Activated CD4-positive, alpha-beta T cell treated with anti-CD3 and anti-CD28 coated beads, Interleukin-10, Interleukin-2, amounts not matched to agents 100 ng/mL and 50 ng/mL, durations not matched to agents 16 hours and 8 hours (primary cell): ENCODE results near the gene MYL2.
"Not testable (repeated sequence)": the region's sequence is repeated elsewhere in the genome, so short reads cannot be mapped to it uniquely, and the experiment has no call there.

ENCODE experiments used
- DNase-seq: peaks from one replicate; pipeline ENCODE4 v3.0.0-alpha.2; 2020

Gene MYL2, protein sequence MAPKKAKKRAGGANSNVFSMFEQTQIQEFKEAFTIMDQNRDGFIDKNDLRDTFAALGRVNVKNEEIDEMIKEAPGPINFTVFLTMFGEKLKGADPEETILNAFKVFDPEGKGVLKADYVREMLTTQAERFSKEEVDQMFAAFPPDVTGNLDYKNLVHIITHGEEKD

DNA sequence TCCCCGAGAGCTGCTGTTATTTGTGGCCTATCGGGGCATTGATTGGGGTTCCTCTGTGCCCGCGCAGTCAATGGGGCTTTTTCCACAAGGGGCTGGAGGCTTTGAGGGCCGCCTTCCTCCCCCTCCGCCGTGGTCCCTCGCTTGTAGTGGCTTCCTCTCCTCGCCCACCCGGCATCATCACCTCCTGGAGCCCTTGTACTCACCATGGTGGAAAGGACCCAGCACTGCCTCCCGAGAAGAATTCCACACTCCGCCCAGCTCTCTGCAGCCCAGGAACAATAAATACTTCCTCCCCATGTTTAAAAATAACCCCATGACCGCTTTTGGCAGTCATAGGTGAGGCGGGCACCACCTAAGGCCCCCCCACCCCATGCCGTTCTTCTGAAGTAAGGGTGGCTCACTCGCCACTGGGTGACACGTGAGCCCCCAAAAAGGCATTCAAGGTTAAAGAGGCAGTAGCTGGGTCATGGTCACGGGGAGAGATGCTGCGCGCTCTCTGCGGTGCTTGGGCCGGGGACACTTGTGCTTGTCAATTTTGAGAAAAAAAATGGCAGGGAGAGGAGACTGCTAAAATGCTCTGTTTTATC is at the start of gene MYL2:
TSS of gene MYL2 (minus strand) at position 256 of the 587 bp plus-strand sequence. CDS start at position 206, 50 bp downstream.
- no peak for DNase-seq

- DNase-seq, result no peak
Observed at GRCh38 chr12:110966081-110966760, 45.8 kb upstream of the MYL2 start.

DNA sequence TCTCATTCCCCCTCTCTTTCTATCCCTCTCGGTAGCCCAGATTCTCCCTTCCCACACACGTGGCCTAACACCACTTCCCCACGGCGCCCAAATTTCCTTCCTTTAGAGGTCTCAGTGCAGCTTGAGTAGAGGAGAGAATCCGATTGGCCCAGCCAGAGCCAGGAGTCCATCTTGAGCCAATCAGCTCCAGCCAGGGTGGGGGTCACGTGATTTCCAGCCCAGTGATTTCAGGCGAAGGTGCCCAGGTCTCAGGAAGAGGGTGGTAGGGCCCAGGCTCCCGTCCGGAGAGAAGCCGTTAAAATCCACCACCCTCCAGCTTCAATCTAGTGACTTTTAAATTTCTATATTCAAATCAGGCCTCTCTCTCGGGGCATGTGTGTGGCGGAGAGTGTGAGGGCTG is 45.2 kb upstream of the MYL2 start:
- DNase-seq, result no peak

- DNase-seq, result no peak
Observed at GRCh38 chr12:110960795-110961194, 40.4 kb upstream of the MYL2 start.

DNA sequence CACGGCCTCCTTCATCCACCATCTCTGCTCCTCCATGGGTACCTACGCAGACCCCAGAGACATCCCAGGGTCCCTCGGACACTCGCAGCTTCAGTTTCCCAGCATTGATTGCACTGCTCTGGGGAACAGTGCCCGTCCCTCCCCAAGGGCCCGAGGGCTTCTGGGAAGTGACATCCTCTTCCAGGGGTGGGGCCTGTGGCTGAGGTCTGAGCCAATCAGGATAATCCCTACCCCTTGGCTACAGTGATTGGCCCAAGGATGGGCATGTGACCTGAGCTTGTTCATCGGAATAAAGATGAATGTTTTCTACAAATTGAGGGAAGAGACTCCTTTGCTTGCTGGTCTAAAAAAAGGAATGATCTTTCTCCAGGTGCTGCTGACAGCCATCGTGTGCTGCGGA is 37.3 kb upstream of the MYL2 start:
- no peak for DNase-seq

- DNase-seq, result no peak
Observed at GRCh38 chr12:110957159-110957558, 36.8 kb upstream of the MYL2 start.

DNA sequence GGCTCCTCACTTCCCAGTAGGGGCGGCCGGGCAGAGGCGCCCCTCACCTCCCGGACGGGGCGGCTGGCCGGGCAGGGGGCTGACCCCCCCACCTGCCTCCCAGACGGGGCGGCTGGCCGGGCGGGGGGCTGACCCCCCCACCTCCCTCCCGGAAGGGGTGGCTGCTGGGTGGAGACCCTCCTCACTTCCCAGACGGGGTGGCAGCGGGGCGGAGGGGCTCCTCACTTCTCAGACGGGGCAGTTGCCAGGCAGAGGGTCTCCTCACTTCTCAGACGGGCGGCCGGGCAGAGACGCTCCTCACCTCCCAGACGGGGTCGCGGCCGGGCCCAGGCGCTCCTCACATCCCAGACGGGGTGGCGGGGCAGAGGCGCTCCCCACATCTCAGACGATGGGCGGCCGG is 30.5 kb upstream of the MYL2 start:
- not testable (repeated sequence) for DNase-seq

DNA sequence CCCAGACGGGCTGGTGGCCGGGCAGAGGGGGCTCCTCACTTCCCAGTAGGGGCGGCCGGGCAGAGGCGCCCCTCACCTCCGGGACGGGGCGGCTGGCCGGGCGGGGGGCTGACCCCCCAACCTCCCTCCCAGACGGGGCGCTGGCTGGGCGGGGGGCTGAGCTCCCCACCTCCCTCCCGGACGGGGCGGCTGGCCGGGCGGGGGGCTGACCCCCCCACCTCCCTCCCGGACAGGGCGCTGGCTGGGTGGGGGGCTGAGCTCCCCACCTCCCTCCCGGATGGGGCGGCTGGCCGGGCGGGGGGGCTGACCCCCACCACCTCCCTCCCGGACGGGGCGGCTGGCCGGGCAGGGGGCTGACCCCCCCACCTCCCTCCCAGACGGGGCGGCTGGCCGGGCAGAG is 30.1 kb upstream of the MYL2 start:
- not testable (repeated sequence) for DNase-seq

DNA sequence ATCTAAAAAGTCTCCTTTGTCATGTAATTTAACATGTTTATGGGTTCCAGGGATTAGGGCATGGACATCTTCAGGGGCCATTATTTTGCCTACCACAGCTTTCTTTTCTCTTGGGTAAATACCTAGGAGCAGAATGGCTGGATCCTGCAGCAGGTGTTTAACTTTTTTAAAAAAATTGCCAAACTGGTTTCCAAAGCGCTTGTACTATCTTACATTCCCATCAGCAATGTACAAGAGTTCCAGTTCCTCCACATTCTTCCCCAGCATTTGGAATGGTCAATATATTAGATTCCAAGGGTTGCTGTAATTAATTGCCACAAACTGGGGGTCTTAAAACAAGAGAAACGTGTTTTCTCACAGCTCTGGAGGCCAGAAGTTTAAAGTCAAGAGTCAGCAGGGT is 27.7 kb upstream of the MYL2 start:
- no peak for DNase-seq

DNA sequence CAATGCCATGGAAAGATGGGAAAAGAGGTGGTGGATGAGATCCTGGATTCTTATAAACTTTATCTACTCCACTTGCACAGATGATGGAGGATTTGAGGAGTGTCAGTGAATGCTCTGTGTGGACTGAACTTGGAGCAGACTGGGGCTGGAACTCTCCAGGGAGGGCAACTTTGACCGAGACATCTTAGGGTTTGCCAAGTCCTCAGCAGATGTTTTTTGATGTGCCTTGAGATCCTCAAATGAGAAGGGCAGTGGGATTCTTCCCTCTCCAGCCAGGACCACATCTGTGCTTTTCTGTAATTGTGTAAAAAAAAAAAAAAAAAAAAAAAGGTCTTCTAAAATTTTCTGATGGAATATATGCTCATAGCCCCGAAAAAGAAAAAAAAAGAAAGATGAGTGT is 23.0 kb upstream of the MYL2 start:
- no peak for DNase-seq

- DNase-seq, result no peak
Observed at GRCh38 chr12:110941391-110941790, 21.0 kb upstream of the MYL2 start.

DNA sequence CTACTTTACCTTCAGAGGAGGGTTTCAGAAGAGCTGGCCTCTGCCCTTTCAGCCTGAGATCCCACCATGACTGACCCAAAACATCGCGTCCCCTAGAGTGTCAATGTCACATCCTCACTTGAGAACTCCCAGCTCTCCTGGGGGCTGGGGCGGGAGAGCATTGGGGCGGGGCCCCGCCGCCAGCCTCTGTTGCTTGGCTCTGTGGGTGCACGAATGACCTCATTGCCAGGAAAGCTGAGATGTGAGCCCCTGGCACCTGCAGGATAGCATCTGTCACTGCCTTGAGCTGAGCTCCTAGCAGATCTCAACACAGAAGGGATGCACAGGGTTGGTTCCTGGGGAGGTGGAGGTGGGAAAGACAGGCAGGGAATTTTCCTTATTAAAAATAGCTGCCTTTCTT is 20.6 kb upstream of the MYL2 start:
- no peak for DNase-seq

DNA sequence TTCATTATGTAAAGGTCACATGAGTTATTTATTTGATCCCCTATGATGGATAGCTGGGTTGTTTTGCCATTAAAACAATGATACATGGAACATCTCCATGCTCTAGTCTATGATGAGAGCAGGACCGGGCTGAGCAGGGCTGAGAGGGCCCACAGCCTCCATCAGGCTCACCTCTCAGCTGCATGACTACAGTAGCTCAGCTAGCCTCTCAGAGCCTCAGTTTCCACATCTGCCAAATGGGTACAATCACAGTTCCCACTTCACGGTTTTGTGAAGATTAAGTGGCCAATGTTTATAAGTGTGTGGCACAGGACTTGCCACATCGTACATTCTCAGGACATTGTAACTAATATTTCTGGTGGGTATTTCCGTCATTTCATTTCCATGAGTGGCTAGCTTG is 19.9 kb upstream of the MYL2 start:
- no peak for DNase-seq

GRCh38 chr12:110937104-110937641 is 16.8 kb upstream of the MYL2 start:
- peak; percentile 48 for DNase-seq

- no peak for DNase-seq
Observed at GRCh38 chr12:110936367-110937103, 16.2 kb upstream of the MYL2 start.

DNA sequence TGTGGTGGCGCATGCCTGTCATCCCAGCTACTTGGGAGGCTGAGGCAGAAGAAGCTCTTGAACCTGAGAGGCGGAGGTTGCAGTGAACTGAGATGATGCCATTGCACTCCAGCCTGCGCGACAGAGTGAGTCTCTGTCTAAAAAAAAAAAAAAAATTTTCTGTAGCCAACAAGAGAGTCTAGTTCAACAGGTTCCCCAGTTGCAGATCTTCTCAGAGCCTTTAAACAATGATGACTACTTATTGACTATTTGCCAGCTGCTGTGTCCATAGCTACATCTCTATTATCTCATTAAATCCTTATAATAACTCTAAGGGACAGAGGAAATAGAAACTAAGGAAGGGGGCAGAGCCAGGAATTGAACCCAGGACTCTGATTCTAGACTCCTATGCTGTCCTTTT is 15.2 kb upstream of the MYL2 start:
- no peak for DNase-seq

- DNase-seq, result no peak
Observed at GRCh38 chr12:110934093-110934852, 13.9 kb upstream of the MYL2 start.

DNA sequence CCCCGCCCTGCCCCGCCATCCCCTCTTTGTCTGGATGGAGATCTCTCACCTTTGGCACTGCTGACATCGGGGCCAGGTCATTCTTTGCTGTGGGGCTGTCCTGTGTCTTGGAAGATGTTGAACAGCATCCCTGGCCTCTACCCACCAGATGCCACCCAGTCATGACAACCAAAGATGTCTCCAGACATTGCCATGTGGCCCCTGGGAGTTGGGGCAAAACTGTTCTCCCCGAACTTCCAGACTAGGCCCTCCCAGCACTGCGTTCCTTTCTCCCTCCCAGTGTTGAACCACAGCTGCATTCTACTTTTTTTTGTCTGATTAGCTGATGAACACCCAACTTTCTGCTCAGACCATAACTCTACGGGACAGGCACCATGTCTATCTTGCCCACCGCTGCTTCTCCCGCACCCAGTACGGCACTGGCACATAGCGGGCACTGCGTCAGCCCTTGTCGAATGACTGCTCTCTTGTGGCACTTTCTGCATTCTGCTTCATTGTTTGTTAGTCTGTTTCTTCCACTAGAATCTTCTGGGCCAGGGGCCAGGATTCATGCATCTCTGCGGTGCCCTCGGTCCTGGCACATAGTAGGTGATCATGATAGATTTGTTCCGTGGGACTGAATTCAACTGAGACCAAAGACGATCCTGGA is 13.1 kb upstream of the MYL2 start:
- no peak for DNase-seq

- no peak for DNase-seq
Observed at GRCh38 chr12:110932046-110932445, 11.7 kb upstream of the MYL2 start.

DNA sequence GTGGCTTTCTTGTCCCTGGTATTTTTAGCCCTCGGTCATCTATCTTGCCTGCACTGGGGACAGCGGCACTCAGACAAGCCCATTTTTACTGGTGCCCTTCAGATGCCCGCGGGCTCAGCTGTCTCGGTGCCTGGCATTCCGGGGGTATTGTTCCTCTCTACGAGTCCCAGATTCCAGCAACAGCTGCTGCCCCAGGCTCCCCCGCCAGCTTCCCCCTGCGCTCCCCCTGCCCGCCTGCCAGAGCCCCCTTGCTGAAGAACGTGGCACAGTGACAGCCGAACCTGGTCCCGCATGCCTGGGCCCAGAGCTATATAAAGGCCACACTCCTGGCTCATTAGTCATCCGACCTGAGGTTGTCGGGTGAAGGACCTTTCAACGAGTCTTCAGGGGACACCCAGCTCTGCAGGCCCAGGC is 10.9 kb upstream of the MYL2 start:
- DNase-seq, result no peak

GRCh38 chr12:110930348-110931314 is 10.3 kb upstream of the MYL2 start:
- no peak for DNase-seq
